ENCODE results near the gene SLC16A6.

- TF ChIP-seq CTCF (IDR thresholded peaks at IDR 0.05 in 2 of 3, conservative IDR thresholded peaks at IDR 0.05 in 1 of 3; ENCODE audit: borderline replicate concordance in 1 of 3, insufficient read depth in 1 of 3, low read depth in 2 of 3, low read length in 2 of 3), result no peak
- no peak for TF ChIP-seq RAD21 (IDR thresholded peaks at IDR 0.05; ENCODE audit: low read depth)
These were observed 13.8 kb upstream of the SLC16A6 start for GRCh38 chr17:68304706-68305105.
